Fibroblast of skin of scalp (primary cell): ENCODE measurements around the gene TBX10.
"Not testable (repeated sequence)": the region's sequence is repeated elsewhere in the genome, so short reads cannot be mapped to it uniquely, and the experiment has no call there.

Experiments used
- DNase-seq: peaks from one replicate; pipeline ENCODE4 v3.0.0-alpha.2; 2013

Gene TBX10

DNA sequence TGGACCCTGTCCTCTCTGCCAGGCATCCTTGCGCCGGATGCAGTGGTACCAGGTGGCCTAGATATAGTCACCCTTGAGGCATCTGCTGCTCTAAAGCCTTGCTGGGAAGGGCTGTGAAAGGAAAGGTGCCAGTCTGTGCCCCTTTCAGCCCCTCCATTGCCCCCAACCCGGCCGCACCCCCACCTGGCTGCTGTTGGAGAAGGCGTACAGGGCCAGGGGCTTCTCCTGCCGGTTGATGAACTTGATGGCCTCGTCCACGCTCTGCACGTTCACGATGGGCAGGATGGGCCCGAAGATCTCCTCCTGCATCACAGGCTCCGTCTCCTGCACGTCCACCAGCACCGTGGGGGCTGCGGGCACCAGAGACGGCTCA is 24.6 kb upstream of the TBX10 start:
- DNase-seq = no peak

DNA sequence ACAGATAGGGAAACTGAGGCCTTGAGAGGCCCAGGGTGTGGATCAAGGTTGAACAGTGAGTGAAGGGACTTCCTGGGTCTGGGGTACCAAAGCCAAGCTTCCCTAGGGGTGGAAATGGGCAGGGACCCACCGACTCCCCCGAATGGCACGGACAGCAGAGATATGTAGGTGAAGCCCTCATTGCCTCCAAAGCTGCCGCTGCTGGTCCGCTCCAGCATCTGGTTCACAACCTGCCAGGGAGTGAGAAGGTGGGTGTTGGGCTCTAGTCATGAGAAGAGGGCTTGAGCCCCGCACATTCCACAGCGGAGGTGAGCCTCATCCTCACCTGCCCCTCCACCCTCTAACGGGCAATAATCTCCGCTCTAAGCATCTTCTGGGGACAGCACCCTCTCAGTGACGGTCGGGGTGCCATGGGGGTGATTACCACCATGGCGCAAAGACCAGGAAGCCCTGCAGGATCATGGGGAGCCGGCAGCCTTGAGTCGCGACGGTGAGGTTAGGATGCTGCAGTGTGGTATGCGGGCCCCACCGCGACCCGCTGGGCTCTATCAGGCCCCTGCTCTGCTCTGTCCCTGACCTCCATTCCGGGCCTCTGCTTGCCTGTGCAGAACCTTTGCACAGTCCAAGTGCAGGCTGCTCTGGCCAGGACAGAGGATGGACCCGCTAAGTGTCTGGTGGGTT is 24.1 kb upstream of the TBX10 start:
- no peak for DNase-seq

DNA sequence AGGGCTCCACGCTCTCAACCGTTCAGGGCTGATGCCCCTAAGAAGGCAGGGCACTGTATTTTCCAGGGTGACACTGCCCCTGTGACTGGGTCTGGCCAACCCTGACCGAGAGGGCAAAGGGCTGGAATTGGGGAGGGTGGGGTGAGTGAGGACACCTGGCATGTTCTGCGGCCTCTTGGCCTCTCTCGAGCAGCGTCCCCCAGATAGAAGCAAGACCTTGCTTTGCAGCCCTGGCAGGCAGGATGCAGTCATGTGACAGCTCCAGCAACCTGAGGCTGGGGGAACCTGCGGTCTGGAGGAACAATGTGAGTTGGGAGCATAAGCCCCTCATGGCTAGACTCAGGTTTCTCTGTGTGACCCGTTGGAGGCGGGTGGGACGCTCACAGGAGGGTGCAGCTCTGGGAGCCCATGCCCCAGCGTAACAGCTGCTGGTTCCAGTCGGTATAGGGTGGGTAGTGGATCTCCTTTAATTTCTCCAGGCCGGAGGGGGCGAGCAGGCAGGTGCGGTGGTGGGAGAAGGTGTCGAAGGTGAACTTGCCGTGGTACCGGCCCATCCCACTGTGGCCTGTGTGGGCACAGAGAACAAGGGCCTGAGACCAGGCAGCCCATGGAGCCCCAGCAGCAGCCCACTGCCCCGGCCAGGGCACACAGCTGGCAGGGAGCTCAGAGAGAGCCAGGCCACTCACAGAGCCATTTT is 23.4 kb upstream of the TBX10 start:
- no peak for DNase-seq

DNA sequence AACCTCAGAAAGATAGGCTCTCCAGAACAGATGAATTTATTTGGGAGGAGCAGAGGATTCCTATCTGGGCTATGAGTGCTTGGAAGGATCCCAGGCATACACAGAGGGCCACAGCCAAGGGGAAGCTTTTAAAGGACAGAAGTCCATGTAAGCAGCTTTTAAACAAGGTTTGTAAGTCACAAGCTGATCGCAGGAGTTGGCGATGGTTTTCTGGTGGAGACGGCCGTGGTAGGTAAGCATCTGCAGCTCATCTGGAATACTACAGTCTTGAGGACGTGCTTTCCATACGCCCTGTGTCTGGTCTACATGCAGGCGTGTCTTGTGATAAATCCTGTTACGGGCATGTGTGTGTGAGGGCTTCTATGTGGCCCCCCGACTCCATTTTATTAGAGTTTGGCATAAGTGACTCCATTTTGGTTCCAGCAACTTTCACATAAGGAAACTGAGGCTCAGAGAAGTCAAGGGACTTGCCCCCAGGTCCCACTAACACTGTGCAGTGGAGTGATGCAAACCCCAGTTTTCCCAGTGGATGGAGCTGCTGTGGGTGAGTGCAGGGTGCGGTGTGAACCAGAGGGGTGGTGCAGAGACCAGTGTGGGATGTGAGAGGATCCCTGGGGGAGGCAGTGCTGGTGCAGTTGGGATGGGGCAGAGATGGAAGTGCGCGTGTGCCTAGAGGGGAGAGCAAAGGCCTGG is 22.7 kb upstream of the TBX10 start:
- DNase-seq = no peak

DNA sequence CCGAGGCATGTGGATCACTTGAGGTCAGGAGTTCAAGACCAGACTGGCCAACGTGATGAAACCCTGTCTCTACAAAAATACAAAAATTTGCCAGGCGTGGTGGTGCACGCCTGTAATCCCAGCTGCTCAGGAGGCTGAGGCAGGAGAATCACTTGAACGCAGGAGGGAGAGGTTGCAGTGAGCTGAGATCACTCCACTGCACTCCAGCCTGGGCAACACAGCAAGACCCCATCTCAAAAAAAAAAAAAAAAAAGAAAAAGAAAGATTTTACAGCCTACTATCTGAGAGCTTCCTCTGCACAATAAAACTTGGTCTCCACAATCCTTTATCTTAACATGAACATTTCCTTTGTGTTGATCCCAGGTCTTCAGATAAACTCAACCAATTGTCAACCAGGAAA is 21.2 kb upstream of the TBX10 start:
- not testable (repeated sequence) for DNase-seq

DNA sequence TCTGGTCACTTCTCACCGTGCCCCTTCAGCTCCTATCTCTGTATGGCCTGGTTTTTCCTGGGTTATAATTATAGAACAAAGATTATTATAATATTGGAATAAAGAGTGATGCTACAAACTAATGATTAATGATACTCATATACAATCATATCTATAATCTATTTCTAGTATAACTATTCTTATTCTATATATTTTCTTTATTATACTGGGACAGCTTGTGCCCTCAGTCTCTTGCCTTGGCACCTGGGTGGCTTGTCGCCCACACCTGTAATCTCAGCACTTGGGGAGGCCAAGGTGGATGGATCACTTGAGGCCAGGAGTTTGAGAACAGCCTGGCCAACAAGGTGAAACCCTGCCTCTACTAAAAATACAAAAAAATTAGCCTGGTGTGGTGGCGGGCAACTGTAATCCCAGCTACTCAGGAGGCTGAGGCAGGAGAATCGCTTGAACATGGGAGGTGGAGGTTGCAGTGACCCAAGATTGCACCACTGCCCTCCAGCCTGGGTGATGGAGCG is 20.1 kb upstream of the TBX10 start:
- DNase-seq = not testable (repeated sequence)

DNA sequence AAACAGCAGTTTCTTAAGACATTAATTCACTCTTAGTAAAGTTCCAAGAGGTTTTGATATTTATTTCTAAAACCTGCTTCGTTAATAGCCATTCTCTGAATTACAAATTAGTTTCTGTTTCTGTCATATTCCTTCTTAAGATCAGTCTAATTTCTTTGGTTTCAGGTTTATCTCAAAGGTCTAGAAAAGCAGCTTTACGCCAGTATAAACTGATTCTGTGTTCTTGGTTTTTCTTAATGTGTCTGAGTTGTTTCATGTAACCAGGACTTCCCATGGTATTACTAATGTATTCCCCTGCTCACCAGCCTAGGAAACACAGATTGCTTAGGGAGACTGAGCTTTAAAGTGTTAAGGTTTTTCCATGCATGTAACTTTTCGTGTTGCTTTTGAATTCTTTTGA is 17.7 kb upstream of the TBX10 start:
- DNase-seq = no peak

DNA sequence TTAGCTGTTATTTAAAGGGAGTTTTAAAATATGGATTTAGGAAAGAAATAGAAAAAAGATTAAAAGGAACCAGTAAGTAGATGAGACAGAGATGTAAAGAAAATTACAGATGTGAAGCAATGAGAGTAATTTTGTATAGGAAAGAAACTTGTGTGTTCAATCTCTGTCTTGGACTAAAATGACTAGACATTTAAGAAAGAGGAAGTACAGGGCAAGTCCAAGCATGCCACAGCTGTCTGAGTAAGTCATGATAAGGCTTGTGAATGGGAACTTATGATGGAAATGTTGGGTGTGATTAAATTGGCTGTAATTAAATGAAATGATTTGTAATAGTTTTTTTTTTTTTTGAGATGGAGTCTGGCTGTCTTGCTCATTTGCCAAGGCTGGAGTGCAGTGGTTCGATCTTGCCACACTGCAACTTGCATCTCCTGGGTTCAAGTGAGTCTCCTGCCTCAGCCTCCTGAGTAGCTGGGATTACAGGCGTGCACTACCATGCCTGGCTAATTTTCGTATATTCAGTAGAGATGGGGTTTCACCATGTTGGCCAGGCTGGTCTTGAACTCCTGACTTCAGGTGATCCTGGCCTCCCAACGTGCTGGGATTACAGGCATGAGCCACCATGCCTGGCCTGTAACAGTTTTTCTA is 16.8 kb upstream of the TBX10 start:
- no peak for DNase-seq

DNA sequence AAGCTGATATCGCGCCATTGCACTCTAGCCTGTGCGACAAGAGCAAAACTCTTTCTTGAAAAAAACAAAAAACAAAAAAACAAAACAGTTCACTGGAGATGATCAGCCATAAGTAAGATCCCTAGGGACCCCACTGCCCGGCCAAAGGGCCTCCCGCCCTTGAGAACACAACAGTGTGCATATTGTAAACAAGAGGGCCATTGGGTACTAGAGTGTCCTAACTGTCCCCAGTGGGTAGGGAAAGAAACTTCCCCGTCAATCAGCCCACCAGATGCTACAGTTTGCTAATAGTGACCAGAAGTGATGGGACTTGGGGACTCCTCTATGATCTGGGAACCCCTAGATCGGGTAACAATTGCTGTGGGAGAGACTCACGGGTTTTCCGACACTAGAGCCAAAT is 14.7 kb upstream of the TBX10 start:
- no peak for DNase-seq

DNA sequence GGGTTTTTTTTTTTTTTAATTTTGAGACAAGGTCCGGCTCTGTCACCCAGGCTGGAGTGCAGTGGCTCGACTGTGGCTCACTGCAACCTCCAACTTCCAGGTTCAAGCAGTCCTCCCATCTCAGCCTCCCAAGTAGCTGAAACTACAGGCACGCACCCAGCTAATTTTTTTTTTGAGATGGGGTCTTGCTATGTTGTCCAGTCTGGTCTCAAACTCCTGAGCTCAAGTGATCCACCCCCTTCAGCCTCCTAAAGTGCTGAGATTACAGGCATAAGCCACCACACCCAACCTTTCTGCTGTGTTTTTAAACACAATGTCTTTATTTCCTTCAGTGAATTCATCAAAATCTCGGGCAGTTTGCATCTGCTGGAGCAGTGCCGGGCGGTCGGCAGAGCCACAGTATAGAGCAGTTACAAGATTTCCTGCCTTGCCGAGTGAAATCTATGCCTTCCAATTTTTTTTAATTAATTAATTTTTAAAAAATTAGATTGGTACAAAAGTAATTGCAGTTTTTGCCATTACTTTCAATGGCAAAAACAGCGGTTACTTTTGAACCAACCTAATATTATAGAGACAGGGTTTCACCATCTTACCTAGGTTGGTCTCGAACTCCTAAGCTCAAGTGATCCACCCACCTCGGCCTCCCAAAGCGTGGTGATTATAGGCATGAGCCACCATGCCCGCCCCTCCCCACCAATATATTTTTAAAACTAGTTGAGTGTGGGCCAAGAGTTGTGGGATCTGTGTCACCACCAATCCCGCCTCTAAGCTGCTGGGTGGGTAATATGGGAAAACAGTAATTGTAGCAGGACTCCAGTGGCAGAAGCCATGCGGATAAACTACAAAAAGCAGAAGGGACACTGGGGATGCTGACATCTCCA is 13.6 kb upstream of the TBX10 start:
- DNase-seq = no peak

DNA sequence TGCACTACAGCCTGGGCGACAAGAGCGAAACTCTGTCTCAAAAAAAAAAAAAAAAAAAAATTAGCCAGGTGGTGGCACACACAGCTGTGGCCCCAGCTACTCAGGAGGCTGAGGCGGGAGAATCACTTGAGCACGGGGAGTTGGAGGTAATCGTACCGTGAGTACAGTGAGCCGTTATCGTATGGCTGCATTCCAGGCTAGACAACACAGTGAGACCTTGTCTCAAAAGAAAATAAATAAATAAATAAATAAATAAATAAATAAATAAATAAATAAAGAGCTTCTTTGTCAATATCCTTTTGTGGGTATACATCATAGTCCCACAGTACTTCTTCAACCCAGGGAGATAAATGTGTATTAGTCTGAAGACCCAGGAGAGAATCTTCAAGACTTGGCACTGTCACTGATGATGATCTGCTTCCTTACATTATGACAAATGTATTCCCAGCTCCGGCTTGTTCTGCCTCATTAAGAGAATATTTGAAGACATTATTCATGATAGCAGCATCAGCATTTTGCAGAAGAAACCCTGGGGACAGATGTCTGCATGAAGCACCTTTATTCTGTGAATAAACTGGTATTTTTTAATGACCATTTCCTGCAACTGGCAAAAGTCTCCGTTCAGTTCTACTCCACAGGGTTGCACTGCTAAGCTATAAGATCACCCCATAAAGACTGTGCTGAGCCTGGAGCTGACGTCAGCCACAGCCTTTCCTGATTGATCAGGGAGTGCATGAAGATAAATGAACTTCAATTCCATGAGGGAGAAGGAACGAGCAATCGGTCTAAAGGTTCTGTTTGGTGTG is 12.6 kb upstream of the TBX10 start:
- no peak for DNase-seq

DNA sequence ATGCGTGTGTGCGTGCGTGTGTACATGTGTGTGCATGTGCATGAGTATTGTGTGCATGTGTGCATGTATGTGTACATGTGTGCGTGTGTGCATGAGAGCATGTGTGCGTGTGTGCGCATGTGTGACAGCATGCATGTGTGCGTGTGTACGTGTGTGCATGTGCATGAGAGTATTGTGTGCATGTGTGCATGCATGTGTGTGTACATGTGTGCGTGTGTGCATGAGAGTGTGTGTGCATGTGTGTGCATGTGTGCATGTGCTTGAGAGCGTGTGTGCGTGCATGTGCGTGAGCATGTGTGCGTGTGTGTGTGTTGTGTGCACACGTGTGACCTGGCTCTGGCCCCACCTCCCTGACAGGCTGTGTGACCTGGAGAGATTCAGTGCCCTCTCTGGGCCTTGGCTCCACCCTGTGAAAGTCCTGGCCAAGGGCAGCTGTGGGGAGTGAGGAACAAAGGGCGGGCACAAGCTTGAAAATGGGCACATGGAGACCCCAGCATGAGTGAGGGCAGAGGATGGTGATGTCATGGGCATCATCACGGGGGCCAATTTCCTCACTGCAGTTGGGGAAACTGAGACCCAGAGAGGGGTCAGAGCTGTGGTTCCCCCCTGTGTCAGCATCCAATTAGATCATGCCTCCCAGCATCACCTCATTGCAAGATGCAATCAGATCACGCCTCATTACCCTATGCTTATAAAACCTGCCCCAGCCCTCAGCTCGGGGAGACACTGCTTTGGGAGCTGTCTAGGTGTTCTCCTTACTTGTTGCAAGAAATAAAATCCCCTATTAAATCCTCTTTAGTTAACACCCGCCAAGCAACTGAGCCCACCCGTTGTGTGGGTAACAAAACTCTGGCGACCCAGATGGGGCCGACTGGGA is 10.3 kb upstream of the TBX10 start:
- no peak for DNase-seq

DNA sequence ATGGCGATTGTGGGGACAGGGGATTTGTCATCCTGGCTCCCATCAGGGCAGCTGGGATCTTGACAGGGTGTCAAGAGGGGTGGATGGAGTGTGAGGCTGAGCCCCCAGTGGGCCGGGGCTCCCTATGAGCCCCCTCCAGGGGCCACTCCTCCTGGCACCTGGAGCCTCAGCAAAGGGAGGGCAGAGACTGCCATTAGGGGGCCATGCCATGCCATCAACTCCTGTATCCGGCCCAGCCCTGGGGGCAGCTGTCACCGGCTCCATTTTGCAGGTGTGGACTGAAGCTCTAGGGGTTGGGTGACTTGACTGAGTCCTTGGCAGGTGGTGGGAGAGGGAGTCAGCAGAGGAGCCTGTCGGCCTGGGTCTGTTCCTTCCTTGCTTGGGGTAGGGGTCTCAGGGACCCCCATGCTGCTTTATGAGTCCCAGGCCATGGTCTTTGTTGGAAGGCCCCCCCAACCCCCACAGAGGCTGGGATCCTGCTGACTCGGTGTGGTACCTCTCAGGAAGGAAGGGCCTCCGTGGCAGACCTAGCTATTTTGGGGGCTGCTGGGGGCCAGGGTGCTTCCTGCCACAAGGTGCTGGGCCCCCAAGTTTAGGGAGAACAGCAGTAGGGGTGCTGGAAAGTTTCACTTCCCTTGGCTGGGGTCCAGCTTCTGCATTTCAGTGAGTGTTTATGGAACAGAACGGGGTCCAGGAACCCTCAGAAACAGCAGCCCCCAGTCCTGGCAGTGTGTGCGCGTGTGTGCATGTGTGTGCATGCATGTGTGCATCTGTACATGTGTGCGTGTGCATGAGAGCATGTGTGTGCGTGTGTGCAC is 9.4 kb upstream of the TBX10 start:
- DNase-seq = no peak

DNA sequence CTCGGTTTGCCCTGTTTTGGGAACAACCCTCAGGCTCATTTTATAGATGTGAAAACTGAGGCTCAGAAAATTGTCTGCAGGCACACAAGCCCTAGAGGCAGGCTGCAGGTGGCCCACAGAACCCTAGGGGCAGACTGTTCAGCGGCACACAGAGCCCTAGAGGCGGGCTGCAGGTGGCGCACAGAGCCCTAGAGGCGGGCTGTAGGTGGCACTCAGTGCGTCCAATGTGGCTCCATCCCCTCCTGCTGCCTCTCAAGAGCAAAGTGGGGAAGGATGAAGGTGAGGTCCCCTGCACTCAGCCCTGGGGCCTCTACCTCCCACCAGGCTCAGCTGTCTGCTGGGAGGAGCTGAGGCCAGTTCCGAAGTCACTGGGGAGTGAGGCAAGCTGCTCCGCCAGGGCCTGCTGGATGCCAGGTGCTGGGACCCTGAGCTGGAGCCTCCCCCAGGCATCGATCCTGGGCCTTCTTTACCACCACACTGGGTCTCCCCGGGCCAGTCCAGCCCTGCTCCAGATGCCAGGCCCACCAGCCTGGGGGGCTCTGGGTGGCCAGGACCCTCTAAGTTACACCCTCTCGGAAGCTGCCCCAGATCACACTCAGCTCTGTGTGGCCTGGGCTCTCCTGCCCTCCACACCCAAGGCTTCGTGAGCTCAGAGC is 8.7 kb upstream of the TBX10 start:
- DNase-seq = no peak

DNA sequence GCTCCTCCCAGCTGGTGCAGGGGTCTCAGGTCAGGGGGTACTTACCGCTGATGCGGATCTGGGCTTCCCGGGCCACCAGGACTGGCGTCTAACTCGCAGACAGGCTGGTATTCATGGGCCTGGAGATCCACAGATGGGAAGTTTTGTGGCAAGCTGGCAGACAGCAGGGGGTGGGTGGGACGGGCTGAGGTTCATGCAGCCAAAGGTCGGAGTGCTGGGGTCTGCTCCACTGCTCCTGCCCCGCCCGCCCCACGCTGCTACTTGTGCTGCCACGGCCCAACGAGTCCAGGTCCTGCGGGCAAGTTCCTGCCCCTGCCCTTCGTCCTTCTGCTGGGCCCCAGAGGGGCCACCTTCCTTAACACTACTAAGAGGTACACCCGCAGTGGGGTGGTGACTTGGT is 7.9 kb upstream of the TBX10 start:
- no peak for DNase-seq

DNA sequence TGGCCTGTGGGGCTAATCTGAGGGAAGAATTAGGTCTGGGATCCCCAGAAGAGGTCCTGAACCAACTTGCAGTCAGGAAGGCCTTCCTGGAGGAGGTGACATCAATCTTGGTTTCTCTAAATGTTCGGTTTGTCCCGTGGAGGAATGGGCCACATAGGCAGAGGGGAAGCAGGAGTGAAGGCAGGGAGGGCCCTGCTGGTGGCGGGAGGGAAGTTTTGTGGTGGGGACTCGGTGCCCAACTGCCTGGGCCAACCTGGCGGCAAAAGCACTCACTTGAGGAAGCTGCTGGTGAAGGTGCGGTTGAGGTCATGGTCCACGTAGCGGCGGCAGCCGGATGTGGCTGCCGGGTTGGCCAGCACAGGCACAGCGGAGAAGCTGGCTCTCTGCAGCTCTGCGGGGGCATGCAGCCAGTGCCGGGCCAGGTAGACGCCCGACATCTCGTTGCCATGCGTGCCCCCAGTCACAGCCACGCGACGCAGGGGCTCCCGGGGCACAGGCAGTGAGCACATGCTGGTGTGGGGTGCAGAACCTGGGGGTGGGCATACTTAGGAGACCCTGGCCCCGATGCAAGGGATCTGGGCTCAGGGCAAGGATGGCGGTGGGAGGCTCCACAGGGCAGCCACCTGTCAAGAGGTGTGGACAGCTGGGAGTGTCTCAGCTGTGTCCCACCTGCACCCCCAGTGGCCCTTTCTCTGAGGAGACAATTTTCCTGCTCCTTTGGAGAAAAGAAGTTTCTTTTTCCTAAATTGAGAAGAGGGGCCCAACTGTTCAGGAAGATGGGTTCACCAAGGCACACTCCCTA is 7.2 kb upstream of the TBX10 start:
- DNase-seq = no peak

DNA sequence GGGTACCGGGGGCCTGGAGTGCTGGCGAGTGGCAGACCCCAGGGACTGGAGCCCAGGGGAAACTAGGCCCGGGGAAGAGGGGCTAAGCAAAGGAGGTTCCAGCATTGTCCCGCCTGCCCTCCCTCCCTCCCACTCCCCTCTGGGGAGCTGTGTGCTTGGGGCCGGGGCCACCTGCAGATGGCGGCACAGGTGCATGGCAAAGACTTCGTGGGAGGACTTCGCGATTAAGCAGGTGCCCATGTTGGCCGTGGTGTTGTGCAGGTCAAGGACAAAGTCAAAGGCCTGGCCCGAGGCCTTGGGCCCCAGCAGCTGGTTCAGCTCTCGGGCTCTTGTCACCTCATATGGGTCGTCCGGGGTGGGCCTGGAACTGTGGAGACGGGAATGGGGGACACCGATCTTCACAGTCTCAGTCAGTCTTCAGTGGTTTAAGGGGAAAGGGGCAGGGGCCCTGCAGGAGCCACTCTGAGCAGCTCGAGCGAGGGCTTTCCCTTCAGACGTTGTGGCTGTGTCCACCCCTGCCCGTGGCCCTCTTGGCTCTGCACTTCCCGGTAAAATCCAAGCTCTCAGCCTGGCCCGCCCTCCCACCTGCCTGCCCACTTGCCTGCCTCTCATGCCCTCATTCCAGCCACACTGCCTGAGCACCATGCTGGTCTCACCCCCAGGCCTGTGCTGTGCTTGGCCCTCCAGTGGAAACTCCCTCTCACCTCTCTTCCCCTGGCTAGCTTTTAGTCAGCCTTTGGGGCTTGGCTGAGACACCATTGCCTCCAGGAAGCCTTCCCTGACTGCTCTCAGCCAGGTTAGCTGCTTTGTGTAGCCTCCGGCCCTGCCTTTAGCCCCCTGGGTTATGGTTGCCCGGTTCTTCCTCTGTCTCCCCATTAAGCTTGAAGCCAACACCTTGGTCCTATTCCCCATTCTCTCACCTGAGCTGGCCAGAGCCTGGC is 6.2 kb upstream of the TBX10 start:
- no peak for DNase-seq
